Activated effector memory CD4-positive, alpha-beta T cell treated with Interleukin-2 at 50 U/mL for 16 hours (primary cell): ENCODE measurements around the gene CFAP251.
"Not testable (repeated sequence)": the region's sequence is repeated elsewhere in the genome, so short reads cannot be mapped to it uniquely, and the experiment has no call there.

Source experiments
- DNase-seq: peaks from one replicate; pipeline ENCODE4 v3.0.0-alpha.2; 2020

CFAP251 gene

GRCh38 chr12:121905746-121906145 lies 12.6 kb upstream of the CFAP251 start:
- no peak for DNase-seq

DNA sequence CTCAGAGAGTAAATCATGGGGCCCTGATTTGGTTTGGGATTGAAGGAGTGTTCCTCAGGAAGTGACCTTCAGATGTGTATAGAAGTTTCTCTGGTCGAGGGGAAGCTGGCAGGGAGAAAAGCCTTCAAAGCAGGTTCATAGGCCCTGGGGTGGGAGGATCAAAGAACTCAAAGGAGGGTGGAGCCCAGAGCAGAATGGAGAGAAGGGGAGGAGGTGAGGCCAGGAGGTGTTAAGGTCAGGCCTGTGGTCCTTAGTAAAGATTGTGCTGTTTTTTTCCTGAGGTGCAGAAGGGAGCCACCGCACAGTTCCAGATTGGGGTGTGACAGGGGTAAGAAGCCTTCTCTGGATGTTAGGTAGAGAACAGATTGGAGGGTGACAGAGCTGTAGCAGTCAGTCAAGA lies 9.7 kb upstream of the CFAP251 start:
- no peak for DNase-seq

- DNase-seq = no peak
Observed at GRCh38 chr12:121911824-121912585, 6.4 kb upstream of the CFAP251 start.

- DNase-seq = no peak
Observed at GRCh38 chr12:121915841-121916321, 2.5 kb upstream of the CFAP251 start.

DNA sequence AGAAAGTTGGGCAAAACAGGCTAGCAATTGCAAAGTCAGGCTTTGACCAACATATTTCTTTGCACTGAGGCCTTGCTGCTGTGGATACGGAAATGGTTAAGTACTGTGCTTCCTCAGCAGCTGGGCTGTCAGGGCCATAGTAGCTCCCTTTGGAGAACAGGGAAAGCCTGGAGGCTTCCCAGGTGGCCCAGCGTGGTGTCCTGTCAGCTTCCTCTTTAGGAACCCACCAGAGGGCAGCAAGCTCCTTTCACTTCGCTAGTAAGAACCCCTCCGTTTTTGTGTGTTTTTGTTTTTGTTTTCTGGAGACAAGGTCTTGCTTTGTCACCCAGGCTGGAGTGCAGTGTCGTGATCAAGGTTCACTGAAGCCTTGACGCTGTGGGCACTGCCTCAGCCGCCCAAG lies 1.7 kb upstream of the CFAP251 start:
- no peak for DNase-seq

DNA sequence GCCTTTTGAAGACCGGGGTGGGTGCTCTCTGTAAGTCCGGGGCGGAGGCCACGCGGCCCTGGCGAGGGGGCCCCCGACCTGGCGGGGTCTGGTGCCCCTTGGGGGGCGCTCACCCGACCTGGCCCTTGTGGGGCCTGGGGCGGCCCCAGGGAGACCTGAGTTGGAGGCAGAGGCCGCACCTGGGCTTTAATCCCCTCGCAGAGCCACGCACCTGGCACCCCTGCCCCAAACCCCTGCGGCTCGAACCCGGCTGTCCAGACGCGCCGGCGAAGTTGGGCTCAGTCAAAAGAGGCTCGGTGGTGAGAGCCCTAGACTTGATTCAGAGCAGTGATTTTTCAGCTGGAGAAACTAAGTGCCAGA lies 267 bp downstream of the CFAP251 start:
- no peak for DNase-seq

DNA sequence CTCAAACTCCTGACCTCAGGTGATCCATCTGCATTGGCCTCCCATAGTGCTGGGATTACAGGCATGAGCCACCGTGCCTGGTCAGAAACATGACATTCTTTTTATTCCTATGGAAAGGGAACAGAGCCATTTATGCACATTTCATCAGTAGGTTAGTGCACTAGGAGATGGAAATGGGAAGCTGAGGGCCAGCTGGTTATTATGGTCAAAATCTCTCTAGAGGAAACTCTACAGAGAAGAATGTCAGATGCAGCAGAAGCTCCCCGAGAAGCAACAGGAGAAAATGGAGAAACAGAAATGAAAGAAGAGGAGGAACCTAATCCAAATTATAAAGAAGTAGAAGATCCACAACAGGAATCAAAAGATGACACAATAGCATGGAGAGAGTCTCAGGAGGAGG lies 2.7 kb downstream of the CFAP251 start:
- no peak for DNase-seq

GRCh38 chr12:121925358-121925695 lies 6.9 kb downstream of the CFAP251 start:
- DNase-seq = no peak

DNA sequence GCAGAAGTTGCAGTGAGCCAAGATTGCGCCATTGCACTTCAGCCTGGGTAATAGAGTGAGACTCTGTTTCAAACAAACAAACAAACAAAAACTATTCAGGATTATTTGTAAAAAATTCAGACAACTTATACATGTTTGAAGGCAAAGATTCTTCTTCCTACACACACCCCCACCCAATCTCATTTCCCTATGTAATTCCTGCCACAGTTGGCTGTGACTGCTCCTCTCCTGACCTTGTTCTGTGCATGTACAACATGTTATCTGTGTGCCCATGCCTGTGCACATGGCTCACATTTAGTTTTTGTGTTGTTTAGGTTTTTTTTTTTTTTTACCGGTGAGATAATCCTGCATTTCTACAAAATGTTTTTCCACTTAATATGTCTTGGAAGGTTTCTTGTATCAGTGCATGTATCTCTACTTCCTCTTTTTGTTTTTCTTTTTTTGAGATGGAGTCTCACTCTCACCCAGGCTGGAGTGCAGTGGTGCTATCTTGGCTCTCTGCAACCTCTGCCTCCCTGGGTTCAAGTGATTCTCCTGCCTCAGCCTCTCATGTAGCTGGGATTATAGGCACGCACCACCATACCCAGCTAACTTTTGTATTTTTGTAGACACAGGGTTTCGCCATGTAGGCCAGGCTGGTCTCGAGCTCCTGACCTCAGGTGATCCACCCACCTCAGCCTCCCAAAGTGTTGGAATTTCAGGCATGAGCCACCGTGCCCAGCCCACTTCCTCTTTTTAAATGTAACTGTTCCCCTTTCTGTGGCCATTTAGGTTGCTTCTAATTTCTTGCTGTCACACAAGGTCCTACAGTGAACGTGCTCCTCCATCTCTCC lies 8.7 kb downstream of the CFAP251 start:
- DNase-seq = no peak

GRCh38 chr12:121927813-121928212 lies 9.4 kb downstream of the CFAP251 start:
- DNase-seq = no peak

DNA sequence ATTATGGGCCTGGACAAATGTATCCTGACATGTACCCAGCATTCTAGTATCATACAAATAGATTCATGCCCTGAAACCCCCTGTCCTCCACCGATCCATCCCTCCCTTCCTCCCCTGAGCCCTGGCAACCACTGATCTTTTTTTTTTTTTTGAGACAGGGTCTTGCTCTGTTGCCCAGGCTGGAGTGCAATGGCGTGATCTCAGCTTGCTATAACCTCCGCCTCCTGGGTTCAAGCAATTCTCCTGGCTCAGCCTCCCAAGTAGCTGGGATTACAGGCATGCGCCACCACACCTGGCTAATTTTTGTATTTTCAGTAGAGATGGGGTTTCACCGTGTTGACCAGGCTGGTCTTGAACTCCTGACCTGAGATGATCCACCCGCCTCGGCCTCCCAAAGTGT lies 11.2 kb downstream of the CFAP251 start:
- DNase-seq = not testable (repeated sequence)

GRCh38 chr12:121930862-121931261 lies 12.5 kb downstream of the CFAP251 start:
- no peak for DNase-seq

DNA sequence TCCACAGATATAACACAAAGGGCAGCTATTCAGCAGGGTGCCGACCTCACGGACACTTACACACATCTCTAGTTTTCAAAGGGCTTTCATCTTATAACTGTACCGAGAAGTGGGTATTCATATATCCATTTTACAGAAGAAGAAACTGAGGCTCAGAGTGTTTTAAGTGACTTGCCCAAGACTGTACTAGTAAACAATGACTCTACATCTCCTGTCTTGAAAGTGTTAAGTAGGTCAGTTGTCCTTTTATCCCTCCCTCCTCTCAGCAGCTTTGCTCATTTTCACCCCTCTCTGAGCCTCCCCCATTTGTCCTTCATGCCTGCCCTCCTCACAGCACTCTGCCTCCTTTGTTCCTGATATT lies 13.8 kb downstream of the CFAP251 start:
- DNase-seq = no peak

GRCh38 chr12:121932914-121933521 lies 14.6 kb downstream of the CFAP251 start:
- DNase-seq = no peak

- DNase-seq = no peak
Observed at GRCh38 chr12:121933522-121934308, 15.3 kb downstream of the CFAP251 start.

DNA sequence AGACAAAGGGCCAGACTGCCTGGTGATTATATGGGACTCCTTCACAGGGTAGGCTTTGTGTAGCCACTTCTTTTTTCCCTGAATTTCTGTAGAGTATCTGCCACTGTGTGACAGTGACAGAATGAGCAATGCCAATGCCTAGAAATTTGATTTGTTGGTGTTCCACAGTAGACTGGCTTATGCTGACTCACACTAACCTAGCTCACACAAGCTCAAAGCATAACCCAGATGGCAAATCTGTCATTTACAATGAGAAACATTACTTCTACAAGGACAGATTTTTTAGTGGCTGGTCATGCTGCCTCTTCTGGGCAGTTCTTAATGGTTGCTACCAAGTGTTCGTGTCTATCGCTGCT lies 15.9 kb downstream of the CFAP251 start:
- DNase-seq = no peak

- DNase-seq = no peak
Observed at GRCh38 chr12:121937654-121938053, 19.3 kb downstream of the CFAP251 start.

GRCh38 chr12:121939186-121939585 lies 20.8 kb downstream of the CFAP251 start:
- no peak for DNase-seq

GRCh38 chr12:121939992-121940766 lies 21.8 kb downstream of the CFAP251 start:
- DNase-seq = no peak

DNA sequence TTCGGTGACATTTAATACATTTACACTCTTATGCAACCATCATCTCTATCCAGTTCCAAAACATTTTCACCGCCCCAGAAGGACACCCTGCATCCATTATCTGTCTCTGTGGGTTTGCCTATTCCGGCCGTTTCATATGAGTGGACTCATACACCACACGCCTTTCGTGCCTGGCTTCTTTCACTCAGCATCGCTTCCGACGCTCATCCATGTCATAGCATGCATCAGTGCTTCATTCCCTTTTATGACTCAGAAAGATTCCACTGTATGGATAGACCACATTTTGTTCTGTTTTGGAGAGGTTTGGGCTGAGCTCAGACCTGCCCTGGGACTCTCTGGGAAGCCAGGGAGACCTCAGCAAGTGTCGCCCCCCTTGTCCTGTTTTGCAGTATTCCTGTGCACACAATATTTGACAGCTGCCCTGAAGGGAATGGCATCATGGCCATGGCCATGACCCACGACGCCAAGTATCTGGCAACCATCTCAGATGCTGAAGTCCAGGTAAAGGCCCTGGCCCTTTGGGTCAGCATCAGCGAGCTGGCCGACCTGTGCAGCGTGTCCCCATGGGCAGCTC lies 23.8 kb downstream of the CFAP251 start:
- DNase-seq = no peak

DNA sequence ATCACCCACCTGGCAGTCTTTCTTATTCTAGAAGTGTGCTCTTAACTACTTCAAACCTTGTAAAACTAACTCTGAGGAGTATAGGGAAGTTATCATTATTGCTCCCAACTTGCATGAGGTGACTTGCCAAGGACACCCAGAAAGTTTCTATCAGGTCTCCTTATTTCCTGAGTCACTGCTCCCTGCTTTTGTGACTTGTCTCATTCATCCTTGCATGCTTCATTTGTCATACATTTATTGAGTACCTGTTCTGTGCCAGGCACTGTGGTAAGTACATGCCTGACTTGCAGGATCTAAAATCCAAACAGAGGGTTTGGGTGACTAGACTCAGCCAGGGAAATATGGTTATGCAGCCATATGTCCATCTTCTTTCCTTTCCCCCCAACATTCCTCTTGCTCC lies 25.5 kb downstream of the CFAP251 start:
- no peak for DNase-seq
